GM21737 (cell line): ENCODE results near the gene RBP2.

Experiments
- ATAC-seq: cut with Tn5 transposase; IDR thresholded peaks from one replicate; pipeline ENCODE4 v1.9.1; 2021; ENCODE audit warnings: mild to moderate bottlenecking, moderate library complexity; ENCODE audit not compliant: unreplicated experiment

Gene RBP2

GRCh38 chr3:139476348-139476747 is at the start of gene RBP2:
Gene RBP2 (minus strand): TSS chr3:139476516. CDS start chr3:139476459, 57 bp downstream.
- no peak for ATAC-seq

DNA sequence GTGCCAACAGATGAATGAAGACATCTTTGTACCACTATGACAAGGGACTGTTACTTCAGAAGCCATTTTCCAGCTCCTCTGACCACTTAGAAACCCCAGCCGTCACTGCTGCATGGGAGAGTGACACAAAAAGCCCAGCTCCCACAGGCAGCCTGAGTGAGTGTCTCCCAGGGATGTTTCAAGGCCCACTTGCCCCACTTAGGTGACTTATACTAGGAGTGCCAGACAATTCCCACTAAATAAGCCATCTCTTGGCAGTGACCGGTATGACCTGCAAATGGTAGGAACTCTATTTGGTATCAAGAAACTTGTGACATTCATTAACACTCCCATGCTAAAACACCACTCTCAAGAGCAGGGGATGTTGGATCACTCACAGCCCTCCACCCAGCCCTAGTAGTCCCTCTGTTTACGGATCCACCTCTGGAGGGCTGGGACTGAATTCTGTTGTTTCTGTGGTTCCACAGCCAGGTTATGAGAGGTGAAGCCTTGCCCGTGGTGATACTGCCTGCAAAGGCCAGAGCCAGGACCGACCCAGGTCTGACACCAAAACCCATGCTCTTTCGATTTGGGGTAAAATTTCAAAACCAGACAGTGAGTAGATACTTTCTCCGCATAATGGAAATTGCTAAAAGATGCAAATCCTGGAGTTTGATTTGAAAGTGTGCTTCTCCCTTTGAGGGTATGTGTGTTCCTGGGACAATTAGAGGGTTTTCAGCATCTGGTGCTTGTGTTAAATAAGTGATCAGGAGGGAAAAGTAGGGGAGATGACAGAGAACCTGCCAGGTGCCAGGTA is 48.7 kb upstream of the RBP2 start:
- ATAC-seq, result no peak

- ATAC-seq, result no peak
Observed at GRCh38 chr3:139523718-139524117, 47.4 kb upstream of the RBP2 start.

DNA sequence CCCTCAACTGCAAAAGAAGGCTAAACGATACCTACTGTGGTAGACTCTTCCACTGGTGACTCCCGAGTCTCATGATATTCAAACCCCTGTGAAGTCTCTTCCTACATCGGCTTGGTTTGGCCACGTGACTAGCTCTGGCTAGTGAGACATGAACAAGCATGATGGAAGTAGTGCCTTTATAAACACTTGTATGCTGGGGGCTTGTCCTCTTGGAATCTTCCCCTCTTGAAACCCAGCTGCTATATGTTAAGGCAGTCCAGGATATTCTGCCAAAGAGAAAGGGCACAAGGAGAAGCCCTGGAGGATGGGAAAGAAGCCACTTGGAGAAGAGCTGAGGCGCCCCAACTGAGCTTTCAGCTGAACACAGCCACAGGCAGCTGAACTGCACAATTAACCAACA is 46.9 kb upstream of the RBP2 start:
- no peak for ATAC-seq

DNA sequence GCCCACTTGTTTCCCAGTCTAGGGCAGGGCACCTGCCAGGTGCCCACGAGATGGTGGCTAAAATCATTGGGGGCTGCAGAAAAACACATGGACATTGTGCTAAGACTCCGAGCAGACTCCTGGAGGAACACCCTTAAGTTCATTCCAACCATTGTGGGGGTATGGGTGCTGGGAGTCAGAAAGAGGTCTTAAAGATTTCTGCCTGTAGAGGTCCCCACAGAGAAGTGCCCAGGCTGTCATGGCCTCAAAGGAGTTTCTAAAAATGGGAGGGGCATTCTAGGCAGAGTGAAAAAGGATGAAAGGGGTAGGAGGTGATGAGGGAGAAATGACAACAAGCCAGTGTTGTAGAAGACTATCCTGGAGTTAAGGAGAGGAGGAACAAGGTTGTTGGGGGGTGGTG is 46.1 kb upstream of the RBP2 start:
- ATAC-seq, result no peak

- no peak for ATAC-seq
Observed at GRCh38 chr3:139521816-139522215, 45.5 kb upstream of the RBP2 start.

- no peak for ATAC-seq
Observed at GRCh38 chr3:139521144-139521543, 44.8 kb upstream of the RBP2 start.

DNA sequence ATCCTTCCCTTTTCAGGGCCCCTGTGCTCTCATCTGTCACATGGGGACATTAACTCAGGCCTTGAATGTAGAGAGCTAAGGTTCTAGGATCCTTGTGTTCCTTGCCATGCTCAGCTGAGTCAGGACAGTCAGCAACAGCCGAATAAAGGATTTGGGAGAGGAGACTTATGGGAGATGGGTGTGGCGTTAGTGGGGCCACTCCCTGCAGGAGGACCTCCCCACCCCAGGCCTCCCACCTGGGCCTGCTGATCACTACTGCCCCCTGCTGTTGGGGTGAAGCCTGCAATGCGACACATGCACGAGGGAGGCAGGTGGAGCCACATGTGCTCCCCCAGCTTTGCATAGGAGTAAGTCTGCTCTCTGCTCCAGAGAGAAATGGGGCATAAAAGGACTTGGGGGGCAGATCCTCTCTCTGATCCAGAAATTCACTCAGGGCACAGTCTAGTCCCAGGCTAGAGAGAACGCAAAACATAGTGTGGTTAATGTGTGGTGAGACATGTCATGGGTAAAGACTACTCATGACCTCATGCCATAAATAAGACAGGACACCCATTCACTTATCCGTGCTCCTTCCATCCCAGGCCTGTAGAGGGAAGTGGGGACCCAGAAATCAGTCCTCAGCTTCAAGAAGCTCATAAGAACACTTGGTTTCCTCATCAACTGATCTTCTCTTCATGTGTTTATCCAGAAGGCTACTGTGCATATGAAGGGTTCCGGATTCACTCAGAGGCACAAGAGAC is 43.9 kb upstream of the RBP2 start:
- ATAC-seq, result no peak

DNA sequence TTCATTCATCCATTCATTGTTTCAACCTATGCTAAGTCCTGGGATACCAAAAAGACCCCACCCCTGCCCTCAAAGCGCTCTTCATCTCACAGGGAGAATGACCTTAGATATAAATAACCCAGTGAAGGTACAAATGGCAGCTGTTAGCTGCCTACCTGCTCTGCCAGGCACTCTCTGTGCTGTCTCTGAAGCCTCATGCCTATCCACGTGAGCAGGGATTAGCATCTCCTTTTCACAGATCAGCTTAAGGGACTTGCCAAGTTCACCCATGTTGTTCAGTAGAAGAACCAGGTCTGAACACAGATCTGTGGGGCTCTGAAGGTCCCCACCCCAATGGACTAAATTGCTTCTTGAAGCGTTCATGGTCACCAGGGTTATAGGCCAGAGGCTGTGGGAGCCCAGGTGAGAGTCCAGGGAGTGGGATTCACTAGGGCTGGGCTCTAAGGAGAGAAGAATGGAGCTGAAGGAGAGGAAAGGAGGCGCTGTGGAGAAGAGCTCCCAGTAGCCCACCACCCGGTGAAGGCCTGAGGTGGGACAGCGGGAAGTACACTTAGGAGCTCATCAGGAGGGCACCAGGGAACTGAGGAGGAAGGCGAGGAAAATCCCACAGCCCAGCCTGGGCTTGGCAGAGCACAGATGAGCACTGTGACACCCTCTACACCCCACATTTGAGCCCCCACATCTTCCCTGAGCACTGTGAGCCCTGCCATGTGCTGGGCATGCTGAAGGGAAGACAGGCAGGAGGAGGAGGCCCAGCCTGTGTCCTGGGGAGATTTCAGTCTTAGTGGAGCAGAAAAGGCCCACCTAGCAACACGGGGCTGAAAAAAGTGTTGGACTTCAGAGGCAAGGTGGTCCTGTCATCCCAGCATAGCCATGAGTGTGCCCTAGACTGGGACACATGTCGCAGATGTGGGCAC is 42.9 kb upstream of the RBP2 start:
- ATAC-seq, result no peak

- no peak for ATAC-seq
Observed at GRCh38 chr3:139518306-139518705, 42.0 kb upstream of the RBP2 start.

DNA sequence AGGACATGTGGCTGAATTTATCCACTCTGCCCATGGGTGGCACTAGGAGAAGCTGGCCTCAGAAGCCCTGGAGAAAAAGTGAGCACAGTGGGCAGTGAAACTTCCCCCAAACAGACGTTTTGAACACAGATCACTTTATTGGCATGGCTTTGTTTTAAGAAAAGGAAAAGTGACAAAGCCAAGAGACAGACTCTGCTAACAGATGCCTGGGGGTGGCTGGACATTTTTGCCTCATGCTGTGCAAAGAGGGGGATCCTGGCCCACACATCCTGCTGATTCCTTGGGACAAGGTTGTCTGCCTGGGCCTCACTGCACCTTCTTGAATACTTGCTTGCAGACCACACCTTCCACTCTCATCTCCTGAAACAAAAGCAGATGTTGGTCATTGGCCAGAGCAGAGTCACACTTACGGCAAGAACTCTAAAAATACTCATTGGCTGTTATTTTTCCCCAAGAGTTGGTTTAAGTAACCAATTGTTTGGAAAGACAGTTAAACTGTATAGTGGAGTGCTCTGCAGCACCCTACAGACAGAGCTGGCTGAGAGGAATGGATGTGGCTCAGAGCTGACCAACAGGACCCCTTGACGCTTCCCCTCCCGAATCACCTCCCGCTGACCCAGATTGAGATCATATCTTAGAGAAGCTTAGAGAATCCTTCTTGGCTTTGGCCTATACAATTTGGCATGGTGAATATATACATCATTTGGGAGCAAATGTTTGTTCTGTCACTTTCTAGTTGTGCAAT is 41.2 kb upstream of the RBP2 start:
- no peak for ATAC-seq

DNA sequence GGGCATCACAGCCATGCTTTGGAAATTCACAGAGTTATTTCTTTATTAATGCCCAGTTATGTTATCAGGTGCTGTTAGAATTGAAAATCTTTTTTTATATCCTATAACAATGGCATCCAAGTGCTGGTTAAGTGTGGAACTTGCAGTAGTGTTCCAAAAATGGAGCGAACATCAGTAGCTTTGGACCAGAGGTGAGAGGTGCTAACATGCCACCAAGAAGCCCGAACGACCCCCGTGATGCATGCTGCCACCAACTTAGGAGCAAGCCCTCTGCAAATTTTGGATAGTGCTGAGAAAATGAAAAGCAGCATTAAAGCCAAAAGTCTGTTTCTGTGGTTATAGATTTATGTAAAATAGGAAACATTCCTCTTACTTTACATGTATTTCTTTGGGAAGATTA is 38.4 kb upstream of the RBP2 start:
- ATAC-seq, result no peak

- ATAC-seq, result no peak
Observed at GRCh38 chr3:139509631-139510030, 33.3 kb upstream of the RBP2 start.

DNA sequence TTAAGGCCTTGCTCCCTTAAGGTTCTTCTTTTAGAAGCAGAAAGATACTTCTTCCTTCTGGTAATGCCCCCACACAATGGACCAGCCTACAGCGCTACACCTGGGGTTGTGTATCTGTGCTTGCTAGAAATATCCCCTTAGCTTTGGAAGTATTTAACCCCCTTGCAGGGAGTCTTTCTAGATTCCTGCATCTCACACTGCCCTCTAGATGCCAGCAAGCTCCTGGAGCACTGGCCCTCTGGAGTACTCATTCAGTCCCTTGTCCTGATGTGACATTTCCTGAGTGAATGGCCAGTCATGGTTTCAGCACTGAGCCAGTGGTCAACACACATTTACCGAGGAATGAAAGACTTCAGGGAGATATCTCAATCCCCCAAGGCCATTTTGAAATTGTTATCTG is 30.4 kb upstream of the RBP2 start:
- no peak for ATAC-seq

- ATAC-seq, result no peak
Observed at GRCh38 chr3:139505829-139506386, 29.6 kb upstream of the RBP2 start.

DNA sequence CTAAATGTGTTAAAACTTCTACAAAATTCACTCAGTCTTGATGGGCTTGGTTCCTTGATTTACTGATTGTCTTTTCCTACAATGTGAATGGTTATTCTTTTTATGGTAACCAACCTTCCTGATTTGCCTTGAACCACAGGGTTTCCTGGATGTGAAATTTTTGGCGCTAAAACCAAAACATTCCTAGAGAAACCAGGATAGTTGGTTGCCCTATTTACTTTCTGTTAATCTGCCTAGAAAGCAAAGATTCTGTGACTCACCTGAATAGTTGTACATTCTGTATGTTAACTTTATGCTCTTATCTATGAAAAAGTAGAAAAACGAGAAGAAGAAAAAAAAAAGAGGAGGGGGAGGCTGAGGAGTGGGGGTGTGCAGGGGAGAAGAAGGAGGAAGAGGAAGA is 23.2 kb upstream of the RBP2 start:
- no peak for ATAC-seq

DNA sequence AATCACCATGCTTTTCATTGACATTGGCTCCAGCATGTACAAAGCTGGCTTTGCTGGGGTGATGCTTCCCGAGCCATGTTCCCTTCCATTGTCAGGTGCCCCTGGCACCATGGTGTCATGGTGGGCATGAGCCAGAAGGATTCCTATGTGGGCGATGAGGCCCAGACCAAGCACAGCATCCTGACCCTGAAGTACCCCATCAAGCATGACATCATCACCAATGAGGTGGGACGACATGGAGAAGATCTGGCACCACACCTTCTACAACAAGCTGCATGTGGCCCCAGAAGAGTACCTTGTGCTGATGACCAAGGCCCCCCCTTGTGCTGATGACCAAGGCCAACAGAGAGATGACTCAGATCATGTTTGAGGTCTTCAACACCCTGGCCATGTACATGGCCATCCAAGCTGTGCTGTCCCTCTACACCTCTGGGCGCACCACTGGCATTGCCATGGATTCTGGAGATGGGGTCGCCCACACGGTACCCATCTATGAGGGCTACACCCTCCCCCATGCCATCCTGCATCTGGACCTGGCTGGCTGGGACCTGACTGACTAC is 17.6 kb upstream of the RBP2 start:
- ATAC-seq, result no peak

DNA sequence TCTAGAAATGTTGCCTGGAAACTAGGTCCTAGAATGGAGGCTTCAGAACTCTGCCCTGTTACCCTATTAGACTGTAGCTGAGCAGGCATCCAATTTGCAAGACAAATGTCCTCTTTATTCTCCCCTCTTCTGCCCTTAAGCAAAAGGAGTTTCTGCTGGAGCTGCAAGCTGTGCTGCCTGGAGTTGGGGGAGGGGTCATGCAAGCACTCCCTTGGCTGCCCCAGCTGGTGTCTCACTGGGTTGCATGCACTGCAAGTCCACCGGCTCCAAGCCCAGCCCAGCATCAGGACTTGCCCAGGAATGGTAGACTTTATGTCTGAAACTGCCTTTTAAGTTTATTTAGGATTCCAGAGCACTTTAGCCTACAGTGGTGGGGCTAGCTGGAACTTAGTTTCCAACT is 15.7 kb upstream of the RBP2 start:
- no peak for ATAC-seq

GRCh38 chr3:139491027-139491700 is 14.8 kb upstream of the RBP2 start:
- no peak for ATAC-seq
